Smooth muscle cell (in vitro differentiated cells): ENCODE results near the gene UGT2A3. TPM values are rescaled to one million over a fixed set of nuclear protein-coding genes. Genes with fewer than 3 reads are reported as not detected.

ENCODE experiments used
- DNase-seq: peaks from one replicate; lab custom pipeline; 2025; ENCODE audit not compliant: unreplicated experiment; lab: John Stamatoyannopoulos, UW
- H2AFZ ChIP-seq: fragments of 200-600 bp; sonication (generic); 2 replicates; pipeline ENCODE4 v1.6.0; 2016; ENCODE audit warnings: antibody characterized with exemption, low read depth, mild to moderate bottlenecking
- H3F3A ChIP-seq: fragments of 200-600 bp; sonication (generic); 2 replicates; pipeline ENCODE4 v1.6.0; 2017; ENCODE audit warnings: antibody characterized with exemption, low read depth
- H3K27ac ChIP-seq: fragments of 200-600 bp; sonication (generic); 2 replicates; pipeline ENCODE4 v1.5.1; 2016; ENCODE audit warnings: low read depth, mild to moderate bottlenecking
- H3K27me3 ChIP-seq: fragments of 200-600 bp; sonication (generic); 2 replicates; pipeline ENCODE4 v1.6.1; 2016; ENCODE audit warnings: low read depth, mild to moderate bottlenecking
- H3K36me3 ChIP-seq: fragments of 200-600 bp; sonication (generic); 2 replicates; pipeline ENCODE4 v1.5.1; 2016; ENCODE audit warnings: low read depth
- H3K4me1 ChIP-seq: fragments of 200-600 bp; sonication (generic); 2 replicates; pipeline ENCODE4 v1.5.1; 2016; ENCODE audit warnings: low read depth
- H3K4me2 ChIP-seq: fragments of 200-600 bp; sonication (generic); 2 replicates; pipeline ENCODE4 v1.6.0; 2016; ENCODE audit warnings: mild to moderate bottlenecking
- H3K4me3 ChIP-seq: fragments of 200-600 bp; sonication (generic); 2 replicates; pipeline ENCODE4 v1.5.1; 2016; ENCODE audit warnings: mild to moderate bottlenecking
- H3K79me2 ChIP-seq: fragments of 200-600 bp; sonication (generic); 2 replicates; pipeline ENCODE4 v1.6.0; 2016; ENCODE audit warnings: low read depth, mild to moderate bottlenecking
- H3K9ac ChIP-seq: fragments of 200-600 bp; sonication (generic); 2 replicates; pipeline ENCODE4 v1.6.0; 2016; ENCODE audit warnings: low read depth
- H3K9me3 ChIP-seq: fragments of 200-600 bp; sonication (generic); replicated peaks from 2 replicates; pipeline ENCODE4 v1.5.1; 2016; ENCODE audit warnings: low read depth
- H4K20me1 ChIP-seq: fragments of 200-600 bp; sonication (generic); 2 replicates; pipeline ENCODE4 v1.6.0; 2016; ENCODE audit warnings: low read depth
- WGBS: methylation state at CpG from one replicate; pipeline ENCODE4 v1.1.7; 2016; ENCODE audit warnings: low lambda C conversion rate; 5-methylcytosine and 5-hydroxymethylcytosine counted together
- polyA plus RNA-seq: library from polyadenylated mRNA; unstranded; fragments of >200 nt; fragmentation: Nextera tagmentation; extraction: Ambion mirVana; gene quantifications from 2 replicates; pipeline ENCODE4 v1.2.1, GENCODE V29; 2016
- total RNA-seq: library from RNA; depleted of rRNA; stranded (reverse); fragments of >200 nt; gene quantifications from 2 replicates; pipeline ENCODE4 v1.2.3, GENCODE V29; 2014
- TF ChIP-seq, protein P1 (sequence below): fragments of 200-600 bp; sonication (generic); IDR thresholded peaks from 2 replicates; pipeline ENCODE4 v1.5.1; 2017; ENCODE audit warnings: borderline replicate concordance, mild to moderate bottlenecking, antibody characterized with exemption; ENCODE audit not compliant: insufficient read depth, poor library complexity, severe bottlenecking

Gene UGT2A3
- total RNA-seq = not detected in 2 replicates
- not detected in 2 replicates for polyA plus RNA-seq

- no peak within 1 kb of the TSS for H3K27ac ChIP-seq
- no peak for DNase-seq
- H3K9me3 ChIP-seq = no peaks in the 10 kb centered on the region
- peaks cover 5% of the 10 kb centered on the region for H3K4me1 ChIP-seq
- no peaks in the 10 kb centered on the region for H3K27me3 ChIP-seq
- no peak within 1 kb of the TSS for H3K4me2 ChIP-seq
- no peaks in the 10 kb centered on the region for H3K36me3 ChIP-seq
- 82% methylated on average over 5 of the region's 5 CpGs for WGBS
- no peaks in the 10 kb centered on the region for H3F3A ChIP-seq
- H3K79me2 ChIP-seq = no peaks in the 10 kb centered on the region
- TF ChIP-seq, protein P1, sequence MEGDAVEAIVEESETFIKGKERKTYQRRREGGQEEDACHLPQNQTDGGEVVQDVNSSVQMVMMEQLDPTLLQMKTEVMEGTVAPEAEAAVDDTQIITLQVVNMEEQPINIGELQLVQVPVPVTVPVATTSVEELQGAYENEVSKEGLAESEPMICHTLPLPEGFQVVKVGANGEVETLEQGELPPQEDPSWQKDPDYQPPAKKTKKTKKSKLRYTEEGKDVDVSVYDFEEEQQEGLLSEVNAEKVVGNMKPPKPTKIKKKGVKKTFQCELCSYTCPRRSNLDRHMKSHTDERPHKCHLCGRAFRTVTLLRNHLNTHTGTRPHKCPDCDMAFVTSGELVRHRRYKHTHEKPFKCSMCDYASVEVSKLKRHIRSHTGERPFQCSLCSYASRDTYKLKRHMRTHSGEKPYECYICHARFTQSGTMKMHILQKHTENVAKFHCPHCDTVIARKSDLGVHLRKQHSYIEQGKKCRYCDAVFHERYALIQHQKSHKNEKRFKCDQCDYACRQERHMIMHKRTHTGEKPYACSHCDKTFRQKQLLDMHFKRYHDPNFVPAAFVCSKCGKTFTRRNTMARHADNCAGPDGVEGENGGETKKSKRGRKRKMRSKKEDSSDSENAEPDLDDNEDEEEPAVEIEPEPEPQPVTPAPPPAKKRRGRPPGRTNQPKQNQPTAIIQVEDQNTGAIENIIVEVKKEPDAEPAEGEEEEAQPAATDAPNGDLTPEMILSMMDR = no peak
- peak within 1 kb of the TSS; percentile 29 for H3K4me3 ChIP-seq
- H3K9ac ChIP-seq = no peak within 1 kb of the TSS
- no peaks in the 10 kb centered on the region for H4K20me1 ChIP-seq
- no peak within 1 kb of the TSS for H2AFZ ChIP-seq
These were observed at the start of gene UGT2A3 for GRCh38 chr4:68951078-68951805. Gene UGT2A3 (minus strand): TSS chr4:68951804. CDS start chr4:68951760, 44 bp downstream.

DNA sequence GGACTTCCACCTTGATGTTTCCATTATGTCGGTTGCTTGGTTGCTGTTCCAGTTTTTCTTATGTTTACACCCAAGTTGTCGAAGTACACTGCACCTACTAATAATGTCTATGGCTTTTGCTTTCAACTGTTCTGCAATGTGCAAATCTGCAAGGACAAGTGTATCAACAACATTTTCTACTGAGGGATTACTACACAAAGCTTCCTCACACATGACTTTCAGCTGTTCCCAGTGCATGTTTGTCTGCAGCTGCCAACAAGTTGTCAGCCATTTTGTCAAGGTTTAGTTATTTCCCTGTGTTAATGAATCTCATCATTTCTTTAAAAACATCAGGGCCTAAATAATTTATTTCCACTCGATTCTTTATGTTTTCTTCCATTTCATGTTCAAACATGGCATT is 45.4 kb upstream of the UGT2A3 start:
- WGBS = 89% methylated on average over 3 of the region's 3 CpGs
- no peaks in the 10 kb centered on the region for H4K20me1 ChIP-seq
- no peaks in the 10 kb centered on the region for H3K79me2 ChIP-seq
- TF ChIP-seq, protein P1 = no peak
- H3K36me3 ChIP-seq = no peaks in the 10 kb centered on the region
- no peak overlapping the region for H3K9ac ChIP-seq
- no peaks in the 10 kb centered on the region for H3K9me3 ChIP-seq
- no peaks in the 10 kb centered on the region for H3K4me1 ChIP-seq
- no peak for DNase-seq
- H2AFZ ChIP-seq = no peak overlapping the region
- no peak overlapping the region for H3K4me2 ChIP-seq
- no peaks in the 10 kb centered on the region for H3F3A ChIP-seq
- no peaks in the 10 kb centered on the region for H3K27me3 ChIP-seq
- H3K4me3 ChIP-seq = no peak overlapping the region
- H3K27ac ChIP-seq = no peak overlapping the region

GRCh38 chr4:68995292-68995691 is 43.7 kb upstream of the UGT2A3 start:
- 100% methylated on average over 2 of the region's 2 CpGs for WGBS
- Histone ChIP-seq H3F3A (no peaks in the 10 kb centered on the region), H3K4me3 (no peak overlapping the region), H3K4me1 (no peaks in the 10 kb centered on the region), H3K27me3 (no peaks in the 10 kb centered on the region), H2AFZ (no peak overlapping the region), H3K79me2 (no peaks in the 10 kb centered on the region), H3K36me3 (no peaks in the 10 kb centered on the region), H3K27ac (no peak overlapping the region), H3K9ac (no peak overlapping the region), H3K4me2 (no peak overlapping the region), H3K9me3 (no peaks in the 10 kb centered on the region), H4K20me1 (no peaks in the 10 kb centered on the region)
- no peak for DNase-seq
- TF ChIP-seq, protein P1 = no peak

DNA sequence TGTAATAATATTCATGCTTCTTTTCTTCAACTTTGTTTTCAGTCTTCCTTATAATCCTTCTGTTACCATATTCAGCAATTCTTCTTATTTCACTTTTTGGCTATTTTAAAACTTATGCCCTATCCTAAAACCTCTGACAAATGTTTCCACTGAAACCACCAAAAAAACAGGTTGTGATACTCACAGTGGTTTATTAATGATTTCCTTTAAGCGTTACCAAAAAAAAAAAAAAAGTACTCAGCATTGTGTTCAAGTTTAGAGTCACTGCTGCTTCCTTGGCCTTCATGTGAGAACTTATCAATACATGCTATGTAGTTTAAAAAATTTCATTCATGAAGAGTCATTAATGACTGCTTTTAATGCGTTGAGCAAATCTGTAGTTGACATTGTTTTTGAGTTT is 35.4 kb upstream of the UGT2A3 start:
- Histone ChIP-seq H4K20me1 (no peaks in the 10 kb centered on the region), H3F3A (no peaks in the 10 kb centered on the region), H3K27ac (no peak overlapping the region), H3K9me3 (no peaks in the 10 kb centered on the region), H3K4me1 (no peaks in the 10 kb centered on the region), H3K4me2 (no peak overlapping the region), H3K4me3 (no peak overlapping the region), H3K79me2 (no peaks in the 10 kb centered on the region), H3K36me3 (no peaks in the 10 kb centered on the region), H2AFZ (no peak overlapping the region), H3K9ac (no peak overlapping the region), H3K27me3 (no peaks in the 10 kb centered on the region)
- 97% methylated on average over 2 of the region's 2 CpGs for WGBS
- TF ChIP-seq, protein P1 = no peak
- DNase-seq = no peak
